Amniotic stem cell (primary cell): ENCODE measurements around the gene ALLC.

ENCODE experiments used
- DNase-seq: peaks from one replicate; lab custom pipeline; 2025; lab: John Stamatoyannopoulos, UW

ALLC gene

GRCh38 chr2:3751251-3751650 lies 93.3 kb downstream of the ALLC start:
- DNase-seq: no peak

- DNase-seq: no peak
Measured at GRCh38 chr2:3751806-3752205, 93.8 kb downstream of the ALLC start.
